Forelimb muscle (tissue), 1 donor: ENCODE measurements around the gene RAB15. TPM values are rescaled to one million over a fixed set of nuclear protein-coding genes. Genes with fewer than 3 reads are reported as not detected.

Source experiments
- DNase-seq: peaks from one replicate; pipeline ENCODE4 v3.0.0-alpha.2; 2013; ENCODE audit warnings: low read depth
- polyA plus RNA-seq: library from polyadenylated mRNA; unstranded; fragments of 120-200 nt; gene quantifications from one replicate; pipeline ENCODE4 v1.2.1, GENCODE V29; 2013; ENCODE audit not compliant: insufficient read length

Gene RAB15
- polyA plus RNA-seq = 36.7 TPM

GRCh38 chr14:64971943-64972791 lies at the start of gene RAB15:
Gene RAB15 (minus strand): TSS chr14:64972336. CDS start chr14:64972076, 260 bp downstream.
- no peak for DNase-seq

GRCh38 chr14:65019944-65020566 lies 47.9 kb upstream of the RAB15 start:
- peak; percentile 52 for DNase-seq

DNA sequence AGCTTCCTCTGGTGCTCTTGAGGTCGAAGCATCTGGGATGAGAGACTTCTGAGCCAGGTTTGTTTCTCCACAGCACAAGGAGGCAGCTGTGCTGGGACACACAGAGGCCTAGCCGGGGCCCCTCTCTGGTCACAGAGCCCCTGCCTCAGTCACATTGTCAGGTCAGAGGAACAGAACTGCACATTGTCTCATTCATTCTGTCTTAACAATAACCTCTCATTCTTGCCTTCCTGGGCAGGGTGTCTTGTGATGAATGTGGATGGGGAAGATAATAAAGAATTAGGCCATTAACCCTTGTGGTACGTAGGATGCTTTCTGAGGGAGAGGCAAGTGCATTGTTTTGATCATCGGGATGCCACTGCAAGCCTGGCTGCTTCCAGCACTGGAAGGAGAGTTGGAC lies 44.3 kb upstream of the RAB15 start:
- DNase-seq = no peak

- no peak for DNase-seq
Measured at GRCh38 chr14:65015391-65015790, 43.3 kb upstream of the RAB15 start.

DNA sequence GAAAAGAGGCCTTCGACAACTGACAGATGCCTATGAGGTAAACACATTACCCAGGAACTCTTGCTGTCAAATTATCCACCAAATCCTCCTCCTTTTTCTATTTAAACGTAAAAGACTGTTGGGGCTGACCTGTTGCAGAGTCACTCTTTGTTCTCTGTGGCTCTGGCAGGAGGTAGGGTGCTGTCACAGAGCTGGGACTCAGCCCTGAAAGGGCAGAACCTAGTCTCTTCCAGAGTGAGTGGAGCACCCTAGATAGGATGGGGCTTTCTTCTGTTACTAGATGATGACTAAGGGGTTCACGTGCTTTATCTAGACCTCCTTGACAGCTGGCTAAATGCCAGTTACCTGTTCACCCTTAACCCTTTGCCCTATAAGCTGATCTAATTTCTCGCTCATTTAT lies 40.2 kb upstream of the RAB15 start:
- no peak for DNase-seq

- DNase-seq = no peak
Measured at GRCh38 chr14:65011538-65011937, 39.4 kb upstream of the RAB15 start.

DNA sequence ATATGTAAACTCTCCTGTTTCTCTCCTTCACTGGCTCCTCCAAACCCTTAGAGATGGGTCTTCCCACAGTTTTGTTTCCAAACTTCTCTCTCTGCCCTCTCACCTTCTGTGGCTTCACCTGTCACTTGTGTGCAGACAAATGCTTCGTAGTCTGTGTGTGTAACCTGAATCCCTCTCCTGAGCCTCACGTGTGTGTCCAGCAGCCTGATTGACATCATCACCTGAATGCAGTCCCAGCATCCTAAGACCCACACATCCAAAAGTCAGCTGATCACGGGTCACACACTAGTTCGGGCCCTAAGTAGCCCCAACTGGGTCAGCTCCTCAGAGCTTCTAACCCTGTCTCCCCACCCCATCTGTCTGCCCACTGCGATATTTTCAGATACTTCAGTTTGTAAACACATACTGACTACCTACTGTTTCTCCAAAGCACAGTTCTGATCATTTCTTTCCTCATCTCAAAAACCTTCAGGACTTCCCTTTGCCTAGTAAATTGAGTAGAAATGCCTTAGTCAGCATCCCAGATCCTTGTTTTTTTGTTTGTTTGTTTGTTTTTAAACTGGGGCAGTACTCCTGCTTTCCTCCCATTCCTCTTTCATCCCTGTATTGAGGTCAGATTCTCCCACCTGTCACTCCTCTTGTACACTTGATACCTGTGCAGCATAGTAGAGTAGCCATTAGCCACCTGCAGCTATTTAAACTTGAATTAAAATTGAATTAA lies 38.2 kb upstream of the RAB15 start:
- DNase-seq = no peak

DNA sequence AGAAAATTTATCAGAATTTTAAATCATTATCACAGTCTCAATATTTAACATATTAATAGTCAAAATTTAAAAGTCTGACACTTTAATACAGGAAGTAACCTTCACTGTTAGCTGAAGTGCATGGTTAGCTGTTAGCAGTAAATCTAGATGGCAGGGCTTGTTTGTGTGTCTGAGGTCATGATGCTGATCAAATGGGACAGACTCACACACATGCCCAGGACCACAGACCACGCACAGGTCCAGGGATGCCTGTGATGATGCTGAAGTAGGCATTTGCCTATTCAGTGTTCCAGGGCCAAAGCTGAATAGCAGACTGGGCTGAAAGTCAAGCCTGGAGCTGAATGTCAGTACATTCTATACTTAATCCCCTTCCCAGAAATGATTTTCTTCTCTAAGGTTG lies 35.1 kb upstream of the RAB15 start:
- no peak for DNase-seq

DNA sequence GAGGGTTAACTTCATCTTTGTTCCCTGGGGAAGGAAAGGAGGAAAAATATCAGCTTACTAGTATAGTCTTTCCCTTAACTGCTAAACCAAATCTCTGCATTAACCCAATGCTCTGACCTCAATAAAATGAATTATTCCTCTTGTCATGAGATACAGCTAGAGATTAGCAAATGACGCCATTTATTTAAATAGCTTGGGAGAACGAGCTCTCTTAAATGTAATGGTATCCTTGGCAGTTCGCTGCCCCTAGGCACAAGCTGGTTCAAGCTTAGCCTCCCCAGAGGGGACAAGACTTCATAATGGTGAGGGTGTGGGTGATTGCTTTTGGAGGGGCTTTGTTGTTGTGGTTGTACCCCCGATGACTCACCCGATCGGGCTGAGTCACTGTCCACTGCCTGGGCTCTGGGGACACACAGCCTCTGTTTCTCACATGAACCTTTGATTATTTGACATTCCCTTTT lies 34.2 kb upstream of the RAB15 start:
- DNase-seq = no peak

GRCh38 chr14:65003394-65003793 lies 31.3 kb upstream of the RAB15 start:
- no peak for DNase-seq

- no peak for DNase-seq
Measured at GRCh38 chr14:65002586-65003210, 30.6 kb upstream of the RAB15 start.

DNA sequence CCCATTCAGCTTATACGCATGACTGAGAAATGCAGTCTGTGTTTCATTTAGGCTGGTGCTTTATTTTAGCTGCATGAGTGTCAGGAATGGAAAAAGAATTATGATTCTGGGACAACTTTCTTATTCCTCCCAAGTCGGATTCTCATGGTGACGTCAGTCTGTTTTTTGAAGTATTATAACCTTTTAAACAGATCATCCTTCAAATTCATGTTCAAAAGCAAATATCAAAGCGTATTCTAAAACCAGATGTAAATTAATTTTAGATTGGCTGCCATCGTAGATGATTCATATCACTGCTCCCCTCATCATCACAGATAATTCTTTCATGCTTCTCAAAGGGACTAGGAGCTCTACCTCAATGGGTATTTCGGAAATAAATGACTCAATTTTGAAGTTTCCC lies 29.6 kb upstream of the RAB15 start:
- no peak for DNase-seq

GRCh38 chr14:65000898-65001591 lies 28.9 kb upstream of the RAB15 start:
- no peak for DNase-seq

- no peak for DNase-seq
Measured at GRCh38 chr14:64998455-64998931, 26.4 kb upstream of the RAB15 start.

GRCh38 chr14:64997108-64997794 lies 25.1 kb upstream of the RAB15 start:
- DNase-seq = no peak

DNA sequence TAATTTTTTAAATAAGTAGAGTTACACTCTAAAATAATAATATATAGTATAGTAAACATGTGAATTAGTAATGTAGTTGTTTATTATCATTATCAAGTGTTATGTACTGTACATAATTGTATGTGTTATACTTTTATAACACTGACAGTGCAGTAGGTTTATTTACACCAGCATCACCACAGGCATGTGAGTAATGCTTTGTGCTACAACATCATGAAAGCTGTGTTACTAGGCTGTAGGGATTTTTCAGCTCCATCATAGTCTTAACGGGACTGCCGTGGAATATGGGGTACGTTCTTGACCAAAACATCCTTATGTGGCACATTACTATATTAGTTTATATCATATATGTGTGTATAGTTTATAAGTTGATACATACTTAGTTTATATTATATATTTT lies 23.2 kb upstream of the RAB15 start:
- no peak for DNase-seq

DNA sequence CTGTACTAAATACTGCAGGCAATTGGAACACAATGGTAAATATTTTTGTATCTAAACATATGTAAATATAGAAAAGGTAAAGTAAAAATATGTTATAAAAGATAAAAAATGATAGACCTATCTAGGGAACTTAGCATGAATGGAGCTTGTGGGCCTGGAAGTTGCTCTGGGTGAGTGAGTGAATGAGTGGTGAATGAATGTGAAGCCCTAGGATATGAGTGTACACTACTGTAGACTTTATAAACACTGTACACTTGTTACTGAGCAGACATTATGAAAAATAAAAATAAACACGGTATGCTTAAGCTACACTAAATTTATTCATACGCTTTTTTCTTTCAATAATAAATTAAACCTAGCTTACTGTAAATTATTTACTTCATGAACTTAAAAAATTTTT lies 22.4 kb upstream of the RAB15 start:
- no peak for DNase-seq

- no peak for DNase-seq
Measured at GRCh38 chr14:64993266-64993930, 21.3 kb upstream of the RAB15 start.

GRCh38 chr14:64992328-64992885 lies 20.3 kb upstream of the RAB15 start:
- no peak for DNase-seq

DNA sequence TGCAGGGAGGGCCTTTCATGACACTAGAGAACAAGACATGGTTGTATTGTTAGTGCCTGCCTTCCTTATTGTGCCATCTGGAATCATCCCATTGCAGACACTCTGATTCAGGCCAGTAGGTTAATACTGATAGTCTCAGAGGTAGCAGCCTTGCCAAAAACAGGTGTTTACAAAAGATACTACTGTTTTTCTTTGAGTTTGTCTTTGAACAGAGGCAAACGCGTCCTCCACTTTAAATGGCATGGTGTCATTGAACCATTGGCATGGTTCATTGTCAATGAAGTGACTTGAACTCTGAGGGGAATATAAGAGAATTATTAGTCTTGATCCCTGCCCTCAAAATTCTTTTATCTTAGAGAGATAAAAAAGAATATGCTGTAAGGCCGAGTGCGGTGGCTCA lies 18.8 kb upstream of the RAB15 start:
- DNase-seq = no peak
